GM23338 (cell line): ENCODE results near the gene TM2D1. TPM values are rescaled to one million over a fixed set of nuclear protein-coding genes. Genes with fewer than 3 reads are reported as not detected.

Source experiments
- ATAC-seq: fragments of 200-7000 bp; cut with Tn5 transposase; 3 replicates; pipeline ENCODE4 v1.9.1; 2020
- DNase-seq: peaks from one replicate; pipeline ENCODE4 v3.0.0-alpha.2; 2015; ENCODE audit warnings: low spot score
- H2AFZ ChIP-seq: fragments of 200-600 bp; sonication (generic); 2 replicates; pipeline ENCODE4 v1.8.0; 2016; ENCODE audit warnings: antibody characterized with exemption, mild to moderate bottlenecking, moderate library complexity
- H3F3A ChIP-seq: fragments of 200-600 bp; sonication (generic); replicated peaks from 2 replicates; pipeline ENCODE4 v1.8.0; 2017; ENCODE audit warnings: antibody characterized with exemption, mixed run types, low read depth
- H3K27ac ChIP-seq: fragments of 200-600 bp; sonication (generic); 2 replicates; pipeline ENCODE4 v1.6.1; 2016; ENCODE audit warnings: low read depth
- H3K27me3 ChIP-seq: fragments of 200-600 bp; sonication (generic); 2 replicates; pipeline ENCODE4 v1.8.0; 2016; ENCODE audit warnings: mild to moderate bottlenecking, mixed run types, moderate library complexity; ENCODE audit not compliant: insufficient read depth
- H3K36me3 ChIP-seq: fragments of 200-600 bp; sonication (generic); 2 replicates; pipeline ENCODE4 v1.8.0; 2016; ENCODE audit warnings: mild to moderate bottlenecking; ENCODE audit not compliant: insufficient read depth
- H3K4me1 ChIP-seq: fragments of 200-600 bp; sonication (generic); 2 replicates; pipeline ENCODE4 v1.8.0; 2016; ENCODE audit warnings: mild to moderate bottlenecking, moderate library complexity; ENCODE audit not compliant: insufficient read depth
- H3K4me2 ChIP-seq: fragments of 200-600 bp; sonication (generic); 2 replicates; pipeline ENCODE4 v1.7.1; 2017; ENCODE audit warnings: mixed run types
- H3K4me3 ChIP-seq: fragments of 200-600 bp; sonication (generic); 2 replicates; pipeline ENCODE4 v1.6.1; 2016; ENCODE audit warnings: mixed run types
- H3K79me2 ChIP-seq: fragments of 200-600 bp; sonication (generic); replicated peaks from 2 replicates; pipeline ENCODE4 v1.8.0; 2017; ENCODE audit warnings: mild to moderate bottlenecking; ENCODE audit not compliant: insufficient read depth
- H3K9me2 ChIP-seq: fragments of 200-600 bp; sonication (generic); 2 replicates; pipeline ENCODE4 v1.8.0; 2017; ENCODE audit not compliant: insufficient read depth
- H4K20me1 ChIP-seq: fragments of 200-600 bp; sonication (generic); replicated peaks from 2 replicates; pipeline ENCODE4 v1.8.0; 2017; ENCODE audit warnings: mild to moderate bottlenecking; ENCODE audit not compliant: insufficient read depth
- H3K27ac Mint-ChIP-seq: 2 replicates; pipeline ENCODE4 v1.8.0; 2020; ENCODE audit warnings: inconsistent platforms, mild to moderate bottlenecking, moderate library complexity, mixed read lengths
- H3K27me3 Mint-ChIP-seq: 3 replicates; pipeline ENCODE4 v1.8.0; 2022; ENCODE audit warnings: low read depth, mild to moderate bottlenecking, moderate library complexity, mixed read lengths, inconsistent platforms; ENCODE audit not compliant: insufficient read depth, poor library complexity
- H3K36me3 Mint-ChIP-seq: 3 replicates; pipeline ENCODE4 v1.8.0; 2021; ENCODE audit warnings: low read depth, mild to moderate bottlenecking, inconsistent platforms, moderate library complexity, mixed read lengths
- H3K4me1 Mint-ChIP-seq: 3 replicates; pipeline ENCODE4 v1.8.0; 2020; ENCODE audit warnings: mild to moderate bottlenecking, inconsistent platforms, mixed read lengths
- H3K4me3 Mint-ChIP-seq: 3 replicates; pipeline ENCODE4 v1.8.0; 2021; ENCODE audit warnings: moderate library complexity, mild to moderate bottlenecking, inconsistent platforms, mixed read lengths
- H3K9me3 Mint-ChIP-seq: 3 replicates; pipeline ENCODE4 v1.8.0; 2020; ENCODE audit warnings: moderate library complexity, mild to moderate bottlenecking, inconsistent platforms, mixed read lengths
- CREB1 ChIP-seq: fragments of 250-450 bp; sonication (Bioruptor Pico); IDR thresholded peaks from 2 replicates; pipeline ENCODE4 v1.5.0; 2020; ENCODE audit warnings: low read depth, mild to moderate bottlenecking, moderate library complexity
- ETS1 ChIP-seq: IDR thresholded peaks from 2 replicates; pipeline ENCODE4 v1.6.1; 2016; ENCODE audit warnings: antibody characterized with exemption
- REST ChIP-seq: IDR thresholded peaks from one replicate; pipeline ENCODE4 v1.6.1; 2018; ENCODE audit warnings: antibody characterized with exemption; ENCODE audit not compliant: unreplicated experiment
- STAT1 ChIP-seq: IDR thresholded peaks from one replicate; pipeline ENCODE4 v1.6.1; 2016; ENCODE audit warnings: antibody characterized with exemption; ENCODE audit not compliant: unreplicated experiment
- ZNF462 ChIP-seq: fragments of 250-450 bp; sonication (Bioruptor Pico); IDR thresholded peaks from 2 replicates; pipeline ENCODE4 v1.5.0; 2020; ENCODE audit warnings: mild to moderate bottlenecking, moderate library complexity
- polyA plus RNA-seq: library from polyadenylated mRNA; unstranded; fragments of >200 nt; fragmentation: Nextera tagmentation; extraction: Ambion mirVana; gene quantifications from 2 replicates; pipeline ENCODE4 v1.2.1, GENCODE V29; 2016
- total RNA-seq: library from RNA; depleted of rRNA; stranded (reverse); fragments of >200 nt; shearing (Covaris generic); gene quantifications from 2 replicates; pipeline ENCODE4 v1.2.3, GENCODE V29; 2014

TM2D1 gene
- total and polyA plus RNA-seq, 2 experiments from 2014 or later, result 46.7 to 47.5 TPM

GRCh38 chr1:61670445-61670844, 54.5 kb downstream of the TM2D1 start (continued):
- TF ChIP-seq ZNF462 (CRISPR knock-in tag) (no peak), STAT1 (no peak)

GRCh38 chr1:61670016-61670415, 54.9 kb downstream of the TM2D1 start:
- ATAC-seq (no peak), DNase-seq (no peak)
- Histone ChIP-seq H2AFZ (no peak overlapping the region), H3K4me2 (no peak overlapping the region), H3K79me2 (no peaks in the 10 kb centered on the region), H4K20me1 (no peaks in the 10 kb centered on the region), H3K4me3 (no peak overlapping the region), H3F3A (no peaks in the 10 kb centered on the region), H3K4me1 (no peaks in the 10 kb centered on the region), H3K36me3 (no peaks in the 10 kb centered on the region), H3K27ac (no peak overlapping the region), H3K27me3 (no peaks in the 10 kb centered on the region), H3K9me2 (no peaks in the 10 kb centered on the region)
- Mint-ChIP-seq H3K4me3 (no peak overlapping the region), H3K9me3 (no peaks in the 10 kb centered on the region), H3K36me3 (no peaks in the 10 kb centered on the region), H3K27me3 (no peaks in the 10 kb centered on the region), H3K4me1 (no peaks in the 10 kb centered on the region), H3K27ac (no peak overlapping the region)
- TF ChIP-seq REST (no peak), CREB1 (CRISPR knock-in tag) (no peak), ETS1 (no peak), ZNF462 (CRISPR knock-in tag) (no peak)
